A673 (cell line): ENCODE measurements around the gene VWF.

Source experiments
- EZH2 ChIP-seq: fragments of 200-600 bp; sonication (generic); IDR thresholded peaks from 2 replicates; pipeline ENCODE4 v1.6.1; 2017; ENCODE audit warnings: borderline replicate concordance, low read depth, mild to moderate bottlenecking, mixed read lengths, antibody characterized with exemption, low read length; ENCODE audit not compliant: poor library complexity, severe bottlenecking
- TF ChIP-seq, protein P1 (sequence below): fragments of 300-800, 200-600 bp; sonication (generic); conservative IDR thresholded peaks from 2 replicates; pipeline ENCODE4 v1.5.1; 2017; ENCODE audit warnings: low read depth, mild to moderate bottlenecking, antibody characterized with exemption, low read length, moderate library complexity, mixed read lengths

DNA sequence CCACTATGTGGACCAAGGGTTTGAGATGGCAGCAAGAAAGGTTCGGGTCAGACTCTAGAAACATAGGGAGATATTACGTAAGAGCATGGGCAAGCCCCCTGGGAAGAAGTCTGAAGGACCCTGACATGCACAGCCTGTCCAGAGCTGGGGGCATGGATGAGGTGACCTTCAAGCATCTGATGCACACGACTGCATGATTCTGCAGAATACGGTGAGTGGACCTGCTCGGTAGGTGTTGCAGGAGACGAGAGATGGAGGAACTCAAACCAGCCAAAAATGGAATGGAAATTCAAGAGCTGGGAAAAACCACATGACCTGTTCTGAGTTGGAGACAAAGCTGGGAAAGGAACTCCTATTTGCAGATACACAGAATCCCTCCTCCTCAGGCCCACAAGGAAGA, 223.1 kb downstream of the VWF start:
- TF ChIP-seq, protein P1, sequence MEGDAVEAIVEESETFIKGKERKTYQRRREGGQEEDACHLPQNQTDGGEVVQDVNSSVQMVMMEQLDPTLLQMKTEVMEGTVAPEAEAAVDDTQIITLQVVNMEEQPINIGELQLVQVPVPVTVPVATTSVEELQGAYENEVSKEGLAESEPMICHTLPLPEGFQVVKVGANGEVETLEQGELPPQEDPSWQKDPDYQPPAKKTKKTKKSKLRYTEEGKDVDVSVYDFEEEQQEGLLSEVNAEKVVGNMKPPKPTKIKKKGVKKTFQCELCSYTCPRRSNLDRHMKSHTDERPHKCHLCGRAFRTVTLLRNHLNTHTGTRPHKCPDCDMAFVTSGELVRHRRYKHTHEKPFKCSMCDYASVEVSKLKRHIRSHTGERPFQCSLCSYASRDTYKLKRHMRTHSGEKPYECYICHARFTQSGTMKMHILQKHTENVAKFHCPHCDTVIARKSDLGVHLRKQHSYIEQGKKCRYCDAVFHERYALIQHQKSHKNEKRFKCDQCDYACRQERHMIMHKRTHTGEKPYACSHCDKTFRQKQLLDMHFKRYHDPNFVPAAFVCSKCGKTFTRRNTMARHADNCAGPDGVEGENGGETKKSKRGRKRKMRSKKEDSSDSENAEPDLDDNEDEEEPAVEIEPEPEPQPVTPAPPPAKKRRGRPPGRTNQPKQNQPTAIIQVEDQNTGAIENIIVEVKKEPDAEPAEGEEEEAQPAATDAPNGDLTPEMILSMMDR = no peak
- TF ChIP-seq EZH2 = no peak
